Left ventricle myocardium inferior (tissue), 1 donor: ENCODE data around the gene LAMC1. TPM values are rescaled to one million over a fixed set of nuclear protein-coding genes. Genes with fewer than 3 reads are reported as not detected.
"Not testable (repeated sequence)": the region's sequence is repeated elsewhere in the genome, so short reads cannot be mapped to it uniquely, and the experiment has no call there.

Source experiments
- DNase-seq: peaks from one replicate; pipeline ENCODE4 v3.0.0-alpha.2; 2020
- H3K27ac ChIP-seq: fragments of 200-600 bp; replicated peaks from 2 replicates; pipeline ENCODE4 v1.8.0; 2021
- H3K27me3 ChIP-seq: fragments of 200-600 bp; 2 replicates; pipeline ENCODE4 v1.8.0; 2021; ENCODE audit warnings: low read depth
- H3K36me3 ChIP-seq: fragments of 200-600 bp; 2 replicates; pipeline ENCODE4 v1.8.0; 2021
- H3K4me1 ChIP-seq: fragments of 200-600 bp; 2 replicates; pipeline ENCODE4 v1.8.0; 2021
- H3K4me3 ChIP-seq: fragments of 200-600 bp; 2 replicates; pipeline ENCODE4 v1.8.0; 2021; ENCODE audit warnings: mild to moderate bottlenecking, moderate library complexity
- H3K9me3 ChIP-seq: fragments of 200-600 bp; replicated peaks from 2 replicates; pipeline ENCODE4 v1.8.0; 2021
- intact Hi-C: fragments of 100-400 bp; cut with micrococcal nuclease; formaldehyde crosslinking; loops from one replicate; pipeline ENCODE4 v1.11.0; 2022
- total RNA-seq: library from RNA; stranded (reverse); fragmentation: NEBNext Ultra II Directional; extraction: Animal tissue kit (Norgen Biotek cat#: 25700); gene quantifications from one replicate; pipeline ENCODE4 v1.2.1, GENCODE V29; 2021
- TF ChIP-seq, protein P1 (sequence below): fragments of 200-600 bp; IDR thresholded peaks from 2 replicates; pipeline ENCODE4 v1.8.0; 2021; ENCODE audit warnings: antibody characterized with exemption, mild to moderate bottlenecking, borderline replicate concordance
- donor health status: DM: no; HTN: yes; CAD: no; lungs with severe emphysema.

Gene LAMC1
- total RNA-seq, 1 donor from 2014 or later = 84.1 TPM

DNA sequence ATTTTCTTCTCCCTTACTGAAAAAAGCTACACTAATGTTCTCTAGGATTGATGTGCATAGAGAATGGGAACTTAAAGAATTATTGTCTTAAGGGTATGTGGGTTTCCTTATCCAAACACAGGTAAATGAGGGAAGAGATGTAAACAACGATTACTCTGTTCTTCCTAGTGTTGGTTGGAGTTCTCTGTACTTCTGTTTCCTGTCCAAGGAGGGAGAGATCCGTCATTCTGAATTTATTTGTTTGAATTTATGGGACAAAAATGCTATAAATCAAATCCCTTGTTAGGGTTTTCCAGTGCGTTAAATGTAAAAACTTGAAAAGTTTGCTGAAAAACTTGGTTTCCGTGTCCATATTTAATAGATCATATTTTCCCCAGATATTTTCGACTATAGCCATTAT, 29.6 kb downstream of the LAMC1 start:
- TF ChIP-seq, protein P1, sequence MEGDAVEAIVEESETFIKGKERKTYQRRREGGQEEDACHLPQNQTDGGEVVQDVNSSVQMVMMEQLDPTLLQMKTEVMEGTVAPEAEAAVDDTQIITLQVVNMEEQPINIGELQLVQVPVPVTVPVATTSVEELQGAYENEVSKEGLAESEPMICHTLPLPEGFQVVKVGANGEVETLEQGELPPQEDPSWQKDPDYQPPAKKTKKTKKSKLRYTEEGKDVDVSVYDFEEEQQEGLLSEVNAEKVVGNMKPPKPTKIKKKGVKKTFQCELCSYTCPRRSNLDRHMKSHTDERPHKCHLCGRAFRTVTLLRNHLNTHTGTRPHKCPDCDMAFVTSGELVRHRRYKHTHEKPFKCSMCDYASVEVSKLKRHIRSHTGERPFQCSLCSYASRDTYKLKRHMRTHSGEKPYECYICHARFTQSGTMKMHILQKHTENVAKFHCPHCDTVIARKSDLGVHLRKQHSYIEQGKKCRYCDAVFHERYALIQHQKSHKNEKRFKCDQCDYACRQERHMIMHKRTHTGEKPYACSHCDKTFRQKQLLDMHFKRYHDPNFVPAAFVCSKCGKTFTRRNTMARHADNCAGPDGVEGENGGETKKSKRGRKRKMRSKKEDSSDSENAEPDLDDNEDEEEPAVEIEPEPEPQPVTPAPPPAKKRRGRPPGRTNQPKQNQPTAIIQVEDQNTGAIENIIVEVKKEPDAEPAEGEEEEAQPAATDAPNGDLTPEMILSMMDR = no peak
- no peaks in the 10 kb centered on the region for H3K9me3 ChIP-seq
- H3K4me1 ChIP-seq = peaks cover 80% of the 10 kb centered on the region
- no peaks in the 10 kb centered on the region for H3K27me3 ChIP-seq
- intact Hi-C loops = no loop called here
- no peak overlapping the region for H3K27ac ChIP-seq
- no peak for DNase-seq
- no peak overlapping the region for H3K4me3 ChIP-seq
- no peaks in the 10 kb centered on the region for H3K36me3 ChIP-seq

GRCh38 chr1:183058851-183059502, 35.8 kb downstream of the LAMC1 start:
- no peak overlapping the region for H3K27ac ChIP-seq
- intact Hi-C loops = no loop called here

DNA sequence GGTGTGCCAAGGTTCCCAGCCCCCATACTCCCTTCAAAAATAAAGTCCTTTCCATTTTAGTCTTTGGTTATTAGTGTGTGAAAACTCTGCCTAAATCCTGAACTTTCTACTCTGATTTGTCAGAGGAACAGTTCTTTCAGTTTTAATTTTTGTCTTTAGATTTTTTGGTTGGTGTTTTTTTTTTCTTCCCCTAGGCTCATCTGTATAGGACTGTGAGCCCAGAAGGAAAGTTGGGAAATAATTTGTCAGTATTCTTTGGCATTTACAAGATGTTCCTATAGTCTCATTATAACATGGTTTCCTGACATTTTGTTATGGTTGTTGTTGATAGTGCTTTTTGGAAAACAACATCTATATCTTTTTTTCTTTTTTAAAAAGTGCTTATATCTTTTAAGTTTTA, 38.0 kb downstream of the LAMC1 start:
- H3K36me3 ChIP-seq = no peaks in the 10 kb centered on the region
- peaks cover 75% of the 10 kb centered on the region for H3K4me1 ChIP-seq
- no peaks in the 10 kb centered on the region for H3K27me3 ChIP-seq
- TF ChIP-seq, protein P1 = no peak
- peaks cover 9% of the 10 kb centered on the region for H3K9me3 ChIP-seq
- peak overlapping the region; percentile 26 for H3K27ac ChIP-seq
- DNase-seq = no peak
- intact Hi-C loops = no loop called here
- H3K4me3 ChIP-seq = no peak overlapping the region

More at GRCh38 chr1:183058851-183059502, 35.8 kb downstream of the LAMC1 start:
- Histone ChIP-seq H3K4me1 (peaks cover 87% of the 10 kb centered on the region), H3K9me3 (no peaks in the 10 kb centered on the region), H3K36me3 (no peaks in the 10 kb centered on the region), H3K4me3 (no peak overlapping the region), H3K27me3 (no peaks in the 10 kb centered on the region)
- DNase-seq = no peak
- TF ChIP-seq, protein P1 = no peak

- intact Hi-C loops = no loop called here
- no peak overlapping the region for H3K4me3 ChIP-seq
- DNase-seq = no peak
- peaks cover 62% of the 10 kb centered on the region for H3K4me1 ChIP-seq
- TF ChIP-seq, protein P1 = no peak
- no peaks in the 10 kb centered on the region for H3K27me3 ChIP-seq
- H3K36me3 ChIP-seq = no peaks in the 10 kb centered on the region
- H3K27ac ChIP-seq = peak overlapping the region; percentile 16
- peaks cover 14% of the 10 kb centered on the region for H3K9me3 ChIP-seq
These were observed 40.1 kb downstream of the LAMC1 start for GRCh38 chr1:183063349-183063748.

DNA sequence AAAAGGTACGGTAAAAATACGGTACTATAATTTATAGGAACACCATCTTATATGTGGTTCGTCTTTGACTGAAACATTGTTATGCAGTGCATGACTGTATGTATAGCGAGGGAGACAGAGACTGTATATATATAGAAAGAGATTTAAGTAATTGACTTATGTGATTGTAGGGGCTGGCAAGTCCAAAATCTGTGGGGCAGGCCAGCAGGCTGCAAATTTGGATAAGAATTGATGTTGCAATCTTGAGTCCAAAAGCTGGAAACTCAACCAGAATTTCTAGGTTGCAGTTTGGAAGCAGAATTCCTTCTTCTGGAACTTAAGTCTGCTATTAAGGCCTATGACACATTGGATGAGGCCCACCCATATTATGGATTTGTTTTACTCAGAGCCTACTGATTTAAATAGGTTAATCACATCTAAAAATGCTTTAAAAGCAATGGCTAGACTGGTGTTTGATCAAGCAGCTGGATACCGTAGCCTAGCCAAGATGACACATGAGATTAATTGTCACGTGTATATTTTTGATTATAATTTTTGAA, 42.0 kb downstream of the LAMC1 start:
- TF ChIP-seq, protein P1 = no peak
- H3K4me1 ChIP-seq = peaks cover 62% of the 10 kb centered on the region

DNA sequence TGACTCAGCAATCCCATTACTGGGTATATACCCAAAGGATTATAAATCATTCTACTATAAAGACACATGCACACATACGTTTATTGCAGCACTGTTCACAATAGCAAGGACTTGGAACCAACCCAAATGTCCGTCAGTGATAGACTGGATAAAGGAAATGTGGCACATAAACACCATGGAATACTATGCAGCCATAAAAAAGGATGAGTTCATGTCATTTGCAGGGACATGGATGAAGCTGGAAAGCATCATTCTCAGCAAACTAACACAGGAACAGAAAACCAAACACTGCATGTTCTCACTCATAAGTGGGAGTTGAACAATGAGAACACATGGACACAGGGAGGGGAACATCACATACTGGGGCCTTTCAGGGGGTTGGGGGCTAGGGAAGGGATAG, 43.2 kb downstream of the LAMC1 start:
- intact Hi-C loops, H3K4me3 ChIP-seq, DNase-seq, H3K27ac ChIP-seq, H3K36me3 ChIP-seq, H3K27me3 ChIP-seq: not testable (repeated sequence)
- H3K4me1 ChIP-seq = peaks cover 62% of the 10 kb centered on the region
- peaks cover 14% of the 10 kb centered on the region for H3K9me3 ChIP-seq

More for the DNA sequence above, 42.0 kb downstream of the LAMC1 start:
- H3K36me3 ChIP-seq = no peaks in the 10 kb centered on the region
- DNase-seq = no peak
- H3K27ac ChIP-seq = no peak overlapping the region
- peaks cover 14% of the 10 kb centered on the region for H3K9me3 ChIP-seq
- no peaks in the 10 kb centered on the region for H3K27me3 ChIP-seq
- H3K4me3 ChIP-seq = no peak overlapping the region
- intact Hi-C loops = no loop called here
